H9 (cell line): ENCODE measurements around the gene ZSCAN2. TPM values are rescaled to one million over a fixed set of nuclear protein-coding genes. Genes with fewer than 3 reads are reported as not detected.

Experiments
- DNase-seq: peaks from one replicate; pipeline ENCODE4 v3.0.0-alpha.2; 2017
- H2AFZ ChIP-seq: one replicate; pipeline ENCODE4 v1.6.1; 2013; ENCODE audit warnings: mild to moderate bottlenecking, low read length, control low read depth, moderate library complexity
- H2AK5ac ChIP-seq: 2 replicates; pipeline ENCODE4 v1.6.1; 2013; ENCODE audit warnings: low read length, control low read depth, mixed read lengths; ENCODE audit not compliant: insufficient read length
- H2BK120ac ChIP-seq: one replicate; pipeline ENCODE4 v1.6.1; 2013; ENCODE audit warnings: low read depth, mild to moderate bottlenecking, low read length, control low read depth, inconsistent platforms; ENCODE audit not compliant: poor library complexity, severe bottlenecking
- H2BK12ac ChIP-seq: 2 replicates; pipeline ENCODE4 v1.6.1; 2013; ENCODE audit warnings: low read length, control low read depth, mixed read lengths, low read depth; ENCODE audit not compliant: insufficient read length
- H2BK15ac ChIP-seq: 2 replicates; pipeline ENCODE4 v1.6.1; 2013; ENCODE audit warnings: low read depth, low read length, control low read depth
- H2BK20ac ChIP-seq: one replicate; pipeline ENCODE4 v1.6.1; 2013; ENCODE audit warnings: low read depth, mild to moderate bottlenecking, low read length, control low read depth, inconsistent platforms; ENCODE audit not compliant: poor library complexity, severe bottlenecking
- H2BK5ac ChIP-seq: 2 replicates; pipeline ENCODE4 v1.6.1; 2013; ENCODE audit warnings: low read length, control low read depth, mixed read lengths; ENCODE audit not compliant: insufficient read length
- H3K14ac ChIP-seq: 2 replicates; pipeline ENCODE4 v1.6.1; 2013; ENCODE audit warnings: low read length, control low read depth; ENCODE audit not compliant: insufficient read depth
- H3K18ac ChIP-seq: 2 replicates; pipeline ENCODE4 v1.6.1; 2013; ENCODE audit warnings: low read depth, mild to moderate bottlenecking, mixed read lengths, low read length, control low read depth; ENCODE audit not compliant: insufficient read length
- H3K23ac ChIP-seq: 2 replicates; pipeline ENCODE4 v1.6.1; 2013; ENCODE audit warnings: low read length, control low read depth, mixed read lengths, low read depth; ENCODE audit not compliant: insufficient read length
- H3K23me2 ChIP-seq: 2 replicates; pipeline ENCODE4 v1.6.1; 2013; ENCODE audit warnings: low read depth, mild to moderate bottlenecking, mixed read lengths, low read length, control low read depth; ENCODE audit not compliant: insufficient read length, poor library complexity, severe bottlenecking
- H3K27ac ChIP-seq: 2 replicates; pipeline ENCODE4 v1.5.1; 2013; ENCODE audit warnings: low read length, control low read depth, mixed read lengths, low read depth; ENCODE audit not compliant: insufficient read length
- H3K27me3 ChIP-seq: 2 replicates; pipeline ENCODE4 v1.6.1; 2013; ENCODE audit warnings: low read length, control low read depth, inconsistent platforms; ENCODE audit not compliant: insufficient read depth
- H3K4ac ChIP-seq: 2 replicates; pipeline ENCODE4 v1.6.1; 2013; ENCODE audit warnings: low read depth, mild to moderate bottlenecking, control low read depth, inconsistent platforms, low read length, moderate library complexity
- H3K4me1 ChIP-seq: 2 replicates; pipeline ENCODE4 v1.6.1; 2013; ENCODE audit warnings: low read length, control low read depth, inconsistent platforms; ENCODE audit not compliant: insufficient read depth
- H3K4me2 ChIP-seq: 2 replicates; pipeline ENCODE4 v1.6.1; 2013; ENCODE audit warnings: low read length, control low read depth, mixed read lengths; ENCODE audit not compliant: insufficient read length, insufficient read depth
- H3K56ac ChIP-seq: 2 replicates; pipeline ENCODE4 v1.6.1; 2013; ENCODE audit warnings: low read depth, mild to moderate bottlenecking, mixed read lengths, low read length, control low read depth; ENCODE audit not compliant: insufficient read length
- H3K79me1 ChIP-seq: 2 replicates; pipeline ENCODE4 v1.6.1; 2013; ENCODE audit warnings: low read depth, mild to moderate bottlenecking, moderate library complexity, low read length, control low read depth, inconsistent platforms; ENCODE audit not compliant: insufficient read depth, poor library complexity, severe bottlenecking
- H3K79me2 ChIP-seq: 2 replicates; pipeline ENCODE4 v1.6.1; 2013; ENCODE audit warnings: low read length, control low read depth, inconsistent platforms; ENCODE audit not compliant: insufficient read depth
- H3K9ac ChIP-seq: 2 replicates; pipeline ENCODE4 v1.6.1; 2013; ENCODE audit warnings: low read length, control low read depth, mixed read lengths; ENCODE audit not compliant: insufficient read length; ENCODE audit errors: extremely low read depth
- H3K9me3 ChIP-seq: one replicate; pipeline ENCODE4 v1.6.1; 2013; ENCODE audit warnings: low read depth, low read length, inconsistent platforms; ENCODE audit not compliant: control insufficient read depth
- H3T11ph ChIP-seq: one replicate; pipeline ENCODE4 v1.6.1; 2013; ENCODE audit warnings: mild to moderate bottlenecking, low read length, control low read depth, inconsistent platforms
- H4K20me1 ChIP-seq: one replicate; pipeline ENCODE4 v1.6.1; 2013; ENCODE audit not compliant: control insufficient read depth, insufficient read length, insufficient read depth
- H4K5ac ChIP-seq: 2 replicates; pipeline ENCODE4 v1.6.1; 2013; ENCODE audit warnings: low read depth, mild to moderate bottlenecking, mixed read lengths, low read length, control low read depth; ENCODE audit not compliant: insufficient read length
- H4K8ac ChIP-seq: replicated peaks from 2 replicates; pipeline ENCODE4 v1.6.1; 2013; ENCODE audit warnings: low read length, control low read depth, mixed read lengths, low read depth; ENCODE audit not compliant: insufficient read length
- H4K91ac ChIP-seq: 2 replicates; pipeline ENCODE4 v1.6.1; 2013; ENCODE audit warnings: low read depth, mild to moderate bottlenecking, moderate library complexity, mixed read lengths, low read length, control low read depth; ENCODE audit not compliant: insufficient read length
- H3K27ac Mint-ChIP-seq, 3 experiments: 2 replicates in 2 of 3; 3 replicates in 1 of 3; pipeline ENCODE4 v1.8.0; 2020 to 2021; ENCODE audit warnings: mixed read lengths in 3 of 3, mild to moderate bottlenecking in 1 of 3, moderate library complexity in 1 of 3
- H3K27me3 Mint-ChIP-seq: 2 replicates; pipeline ENCODE4 v1.8.0; 2021; ENCODE audit warnings: low read depth, mild to moderate bottlenecking, moderate library complexity, mixed read lengths
- H3K36me3 Mint-ChIP-seq, 3 experiments: 2 replicates in 2 of 3; 3 replicates in 1 of 3; pipeline ENCODE4 v1.8.0; 2020 to 2021; ENCODE audit warnings: low read depth in 3 of 3, mixed read lengths in 3 of 3; ENCODE audit not compliant: insufficient read depth in 1 of 3
- H3K4me1 Mint-ChIP-seq, 2 experiments: 2 replicates each; pipeline ENCODE4 v1.8.0; 2020; ENCODE audit warnings: mixed read lengths in 2 of 2
- H3K4me3 Mint-ChIP-seq, 2 experiments: 2 replicates in 1 of 2; 3 replicates in 1 of 2; pipeline ENCODE4 v1.8.0; 2020 to 2021; ENCODE audit warnings: mild to moderate bottlenecking in 2 of 2, mixed read lengths in 2 of 2, moderate library complexity in 1 of 2
- H3K9me3 Mint-ChIP-seq, 2 experiments: 2 replicates in 1 of 2; 3 replicates in 1 of 2; pipeline ENCODE4 v1.8.0; 2020; ENCODE audit warnings: mild to moderate bottlenecking in 2 of 2, mixed read lengths in 2 of 2, moderate library complexity in 1 of 2
- CTCF ChIP-seq: fragments of 200-600 bp; sonication (generic); conservative IDR thresholded peaks from 3 replicates; pipeline ENCODE4 v1.8.0; 2021; ENCODE audit warnings: antibody characterized with exemption, mild to moderate bottlenecking
- WGBS: extraction: QIAGEN DNeasy Blood & Tissue Kit; methylation state at CpG from one replicate; pipeline ENCODE4 v1.1.7; 2013; ENCODE audit warnings: missing lambda C conversion rate, low lambda C conversion rate, mixed read lengths; ENCODE audit not compliant: insufficient read length; ENCODE audit errors: extremely low coverage; 5-methylcytosine and 5-hydroxymethylcytosine counted together
- total RNA-seq: library from RNA; stranded (reverse); gene quantifications from 2 replicates; pipeline ENCODE4 v1.2.1, GENCODE V29; 2021

ZSCAN2 gene
- total RNA-seq, 1 experiment from 2014 or later, result 28.4 TPM

GRCh38 chr15:84606653-84607120 is 5.9 kb downstream of the ZSCAN2 start:
- no peak for DNase-seq
- no peaks in the 10 kb centered on the region for H3K9me3 Mint-ChIP-seq
- H3K23ac ChIP-seq, result no peak overlapping the region
- H2BK15ac ChIP-seq, result no peak overlapping the region
- no peak overlapping the region for H2AK5ac ChIP-seq
- H4K8ac ChIP-seq, result no peak overlapping the region
- no peak overlapping the region for H3K9ac ChIP-seq
- H2BK12ac ChIP-seq, result no peak overlapping the region
- H2AFZ ChIP-seq, result no peak overlapping the region
- no peak overlapping the region for H2BK5ac ChIP-seq
- peaks cover 42% of the 10 kb centered on the region for H3K27me3 Mint-ChIP-seq
- peak overlapping the region; percentile 11 for H3K4me2 ChIP-seq
- no peak overlapping the region for H3K56ac ChIP-seq
- no peak overlapping the region for H3K14ac ChIP-seq
- H3K4me3 Mint-ChIP-seq, result peak overlapping the region in 1 of 2 experiments; percentile 3; a peak in 1 of 5 replicates
- H4K5ac ChIP-seq, result no peak overlapping the region
- H3K27ac ChIP-seq, result no peak overlapping the region
- no peaks in the 10 kb centered on the region for H3K9me3 ChIP-seq
- no peaks in the 10 kb centered on the region for H3K79me1 ChIP-seq
- no peak overlapping the region for H3K27ac Mint-ChIP-seq
- no peak overlapping the region for H3K18ac ChIP-seq
- H2BK20ac ChIP-seq, result no peak overlapping the region
- H3K79me2 ChIP-seq, result peaks cover 47% of the 10 kb centered on the region
- no peak for TF ChIP-seq CTCF
- no peak overlapping the region for H4K91ac ChIP-seq
- H3K4ac ChIP-seq, result no peak overlapping the region
- peaks cover 45 to 62% (median 62%) of the 10 kb centered on the region in 3 experiments for H3K36me3 Mint-ChIP-seq
- H4K20me1 ChIP-seq, result peaks cover 4% of the 10 kb centered on the region
- no CpG with 5 or more reads among the region's 8 CpGs for WGBS
- H3K4me1 Mint-ChIP-seq, result peaks cover 43 to 60% of the 10 kb centered on the region in 2 experiments
- no peaks in the 10 kb centered on the region for H3K27me3 ChIP-seq
- no peak overlapping the region for H3T11ph ChIP-seq
- peaks cover 3% of the 10 kb centered on the region for H3K23me2 ChIP-seq
- peaks cover 18% of the 10 kb centered on the region for H3K4me1 ChIP-seq
- H2BK120ac ChIP-seq, result no peak overlapping the region
